A549 treated with AZD9567 at 1 μM for 4 hours (cell line): ENCODE data around the gene TENM3. TPM values are rescaled to one million over a fixed set of nuclear protein-coding genes. Genes with fewer than 3 reads are reported as not detected.

ENCODE experiments used
- total RNA-seq: library from RNA; stranded (reverse); fragments of 200-300 nt; extraction: Qiagen RNA extraction; gene quantifications from 5 replicates; pipeline ENCODE4 v1.2.3, GENCODE V29; 2022; ENCODE audit not compliant: insufficient read depth

The TENM3 gene
- total RNA-seq: 1.0 to 2.1 TPM (median 1.5 TPM) in 5 replicates

DNA sequence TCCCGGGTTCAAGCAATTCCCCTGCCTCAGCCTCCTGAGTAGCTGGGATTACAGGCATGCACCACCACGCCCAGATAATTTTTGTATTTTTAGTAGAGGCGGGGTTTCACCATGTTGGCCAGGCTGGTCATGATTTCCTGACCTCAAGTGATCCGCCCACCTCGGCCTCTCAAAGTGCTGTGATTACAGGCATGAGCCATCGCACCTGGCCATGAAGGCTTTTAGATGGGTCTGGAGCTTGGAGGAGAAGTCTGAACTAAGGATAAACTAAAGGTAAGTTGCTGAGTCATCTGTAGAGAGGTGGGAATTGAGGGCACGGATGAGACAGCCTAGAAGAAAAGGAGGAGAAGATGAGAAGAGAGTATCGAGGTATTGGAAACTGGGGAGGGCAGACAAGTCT is at the start of gene TENM3:
TENM3 (plus strand) TSS at position 199 of the 400 bp plus-strand sequence. CDS start 80,619 bp downstream, outside the sequence.

